Left lung (tissue), 14 donors: ENCODE data around the gene BANF1. TPM values are rescaled to one million over a fixed set of nuclear protein-coding genes. Genes with fewer than 3 reads are reported as not detected.

Source experiments
- ATAC-seq: fragments of 200-7000 bp; cut with Tn5 transposase; one replicate; pipeline ENCODE4 v1.9.1; 2020; ENCODE audit warnings: moderate library complexity
- DNase-seq, 4 donors: peaks; one replicate each; pipeline ENCODE4 v3.0.0-alpha.2; 2013 to 2020
- H3K27ac ChIP-seq, 2 donors: fragments of 200-600 bp; sonication (generic) in 1 of 2; one replicate each; pipeline versions ENCODE4 v1.5.0 to v1.8.0; 2020 to 2021
- H3K27me3 ChIP-seq, 2 donors: fragments of 200-600 bp; sonication (generic) in 1 of 2; one replicate each; pipeline versions ENCODE4 v1.5.0 to v1.8.0; 2020 to 2021
- H3K36me3 ChIP-seq, 2 donors: fragments of 200-600 bp; sonication (generic) in 1 of 2; one replicate each; pipeline versions ENCODE4 v1.5.0 to v1.8.0; 2020 to 2021
- H3K4me1 ChIP-seq, 2 donors: fragments of 200-600 bp; one replicate each; pipeline ENCODE4 v1.8.0; 2021
- H3K4me3 ChIP-seq, 2 donors: fragments of 200-600 bp; sonication (generic) in 1 of 2; one replicate each; pipeline versions ENCODE4 v1.5.0 to v1.8.0; 2020 to 2021; ENCODE audit warnings: mild to moderate bottlenecking in 1 of 2
- H3K9me3 ChIP-seq, 2 donors: fragments of 200-600 bp; sonication (generic) in 1 of 2; one replicate each; pipeline versions ENCODE4 v1.5.0 to v1.8.0; 2020 to 2021
- CTCF ChIP-seq, 2 donors: fragments of 200-600 bp; sonication (generic) in 1 of 2; IDR thresholded peaks; one replicate each; pipeline versions ENCODE4 v1.5.0 to v1.8.0; 2021; ENCODE audit warnings: antibody characterized with exemption in 2 of 2
- intact Hi-C, 2 donors: fragments of 100-400 bp; cut with DNase I; formaldehyde crosslinking; loops; one replicate each; pipeline versions ENCODE4 v1.11.2 to v1.14.2; 2022
- long read RNA-seq, 12 donors: library from polyadenylated mRNA in 2 of 12; unstranded in 2 of 12; transcript quantifications; one replicate each; pipeline ENCODE4 v2.0.0 and lab custom pipeline, GENCODE V29; 2019 to 2026
- polyA plus RNA-seq, 6 donors: library from polyadenylated mRNA; unstranded; fragments of 120-200 nt; gene quantifications; one replicate each; pipeline ENCODE4 v1.2.1, GENCODE V29; 2013; ENCODE audit not compliant: insufficient read length in 6 of 6
- total RNA-seq, 2 donors: library from RNA; stranded (reverse); fragmentation: NEBNext Ultra II Directional; extraction: Animal tissue kit (Norgen Biotek cat#: 25700); gene quantifications; one replicate each; pipeline ENCODE4 v1.2.1, GENCODE V29; 2021
- donor health status: DM: no; HTN: yes; CAD: no.
- donor health status: DM: no; HTN: no; CAD: no.

The BANF1 gene
- 100 to 1,000 TPM; 161 to 183 TPM for total RNA-seq
- 100 to 1,000 TPM; 211 to 248 (median 228) TPM for polyA plus RNA-seq
- long read RNA-seq, donor 1, transcript BANF1-208 (3 exons, 1,135 nt) = minor isoform, 6 of 267 reads
- long read RNA-seq, donor 1, transcript BANF1-202 (3 exons, 946 nt) = minor isoform, 19 of 267 reads
- long read RNA-seq, donor 1, transcript BANF1-201 (3 exons, 1,155 nt) = major isoform, 207 of 267 reads
- long read RNA-seq, donor 1, partial matches to known transcripts = 28 of 267 reads
- long read RNA-seq, donor 1, other reads (novel, unspliced or antisense) = 5 of 267 reads
- long read RNA-seq, donor 2, transcript BANF1-203 (2 exons, 612 nt) = minor isoform, 5 of 183 reads
- long read RNA-seq, donor 2, transcript BANF1-202 (3 exons, 946 nt) = minor isoform, 7 of 183 reads
- long read RNA-seq, donor 2, transcript BANF1-201 (3 exons, 1,155 nt) = major isoform, 136 of 183 reads
- long read RNA-seq, donor 2, partial matches to known transcripts = 28 of 183 reads
- long read RNA-seq, donor 2, other reads (novel, unspliced or antisense) = 5 of 183 reads
- long read RNA-seq, donor 3, transcript BANF1-202 (3 exons, 946 nt) = minor isoform, 5 of 161 reads
- long read RNA-seq, donor 3, transcript BANF1-201 (3 exons, 1,155 nt) = major isoform, 133 of 161 reads
- long read RNA-seq, donor 3, partial matches to known transcripts = 18 of 161 reads
- long read RNA-seq, donor 3, other reads (novel, unspliced or antisense) = 0 of 161 reads
- long read RNA-seq, donor 4, transcript BANF1-201 (3 exons, 1,155 nt) = major isoform, 69 of 93 reads
- long read RNA-seq, donor 4, transcript BANF1-202 (3 exons, 946 nt) = minor isoform, 9 of 93 reads
- long read RNA-seq, donor 4, partial matches to known transcripts = 8 of 93 reads
- long read RNA-seq, donor 4, other reads (novel, unspliced or antisense) = 4 of 93 reads
- long read RNA-seq, donor 5, transcript BANF1-201 (3 exons, 1,155 nt) = major isoform, 138 of 191 reads
- long read RNA-seq, donor 5, transcript BANF1-202 (3 exons, 946 nt) = minor isoform, 11 of 191 reads
- long read RNA-seq, donor 5, partial matches to known transcripts = 37 of 191 reads
- long read RNA-seq, donor 5, other reads (novel, unspliced or antisense) = 0 of 191 reads
- long read RNA-seq, donor 6, transcript BANF1-201 (3 exons, 1,155 nt) = major isoform, 158 of 200 reads
- long read RNA-seq, donor 6, transcript BANF1-202 (3 exons, 946 nt) = minor isoform, 9 of 200 reads
- long read RNA-seq, donor 6, partial matches to known transcripts = 32 of 200 reads
- long read RNA-seq, donor 6, other reads (novel, unspliced or antisense) = 0 of 200 reads
- long read RNA-seq, donor 7, transcript BANF1-201 (3 exons, 1,155 nt) = major isoform, 76 of 98 reads
- long read RNA-seq, donor 7, partial matches to known transcripts = 16 of 98 reads
- long read RNA-seq, donor 7, other reads (novel, unspliced or antisense) = 0 of 98 reads
- long read RNA-seq, donor 8, transcript BANF1-201 (3 exons, 1,155 nt) = major isoform, 74 of 94 reads
- long read RNA-seq, donor 8, partial matches to known transcripts = 7 of 94 reads
- long read RNA-seq, donor 8, other reads (novel, unspliced or antisense) = 5 of 94 reads
- long read RNA-seq, donor 9, partial matches to known transcripts = 0 of 2 reads
- long read RNA-seq, donor 9, other reads (novel, unspliced or antisense) = 0 of 2 reads
- long read RNA-seq, donor 10, transcript BANF1-208 (3 exons, 1,135 nt) = minor isoform, 10 of 96 reads
- long read RNA-seq, donor 10, transcript BANF1-201 (3 exons, 1,155 nt) = major isoform, 74 of 96 reads
- long read RNA-seq, donor 10, transcript BANF1-202 (3 exons, 946 nt) = minor isoform, 10 of 96 reads
- long read RNA-seq, donor 10, partial matches to known transcripts = 2 of 96 reads
- long read RNA-seq, donor 10, other reads (novel, unspliced or antisense) = 0 of 96 reads
- long read RNA-seq, donor 11, transcript BANF1-201 (3 exons, 1,155 nt) = major isoform, 132 of 183 reads
- long read RNA-seq, donor 11, transcript BANF1-208 (3 exons, 1,135 nt) = minor isoform, 7 of 183 reads
- long read RNA-seq, donor 11, transcript BANF1-202 (3 exons, 946 nt) = minor isoform, 10 of 183 reads
- long read RNA-seq, donor 11, transcript BANF1-203 (2 exons, 612 nt) = minor isoform, 7 of 183 reads
- long read RNA-seq, donor 11, partial matches to known transcripts = 21 of 183 reads
- long read RNA-seq, donor 11, other reads (novel, unspliced or antisense) = 6 of 183 reads
- long read RNA-seq, donor 12, transcript BANF1-202 (3 exons, 946 nt) = minor isoform, 9 of 136 reads
- long read RNA-seq, donor 12, transcript BANF1-201 (3 exons, 1,155 nt) = major isoform, 107 of 136 reads
- long read RNA-seq, donor 12, partial matches to known transcripts = 17 of 136 reads
- long read RNA-seq, donor 12, other reads (novel, unspliced or antisense) = 0 of 136 reads

GRCh38 chr11:66001942-66002647, at the start of gene BANF1, which contains the start of gene EIF1AD:
BANF1 (plus strand) TSS chr11:66002503; CDS start chr11:66003251, 748 bp downstream.
EIF1AD (minus strand) TSS chr11:66002157; CDS start chr11:66000389, 1,768 bp downstream.
- no peak for TF ChIP-seq CTCF (IDR thresholded peaks at IDR 0.05)
- peak within 1 kb of the TSS; percentile 79 to 86 for H3K4me3 ChIP-seq
- H3K27me3 ChIP-seq = no peaks in the 10 kb centered on the region
- H3K36me3 ChIP-seq = peaks cover 0 to 59% of the 10 kb centered on the region in 2 donors
- H3K9me3 ChIP-seq = no peaks in the 10 kb centered on the region
- intact Hi-C loops = no loop called here
- H3K4me1 ChIP-seq = peaks cover 8 to 33% of the 10 kb centered on the region in 2 donors
- peak within 1 kb of the TSS; percentile 95 to 97 for H3K27ac ChIP-seq
- DNase-seq = peak; percentile 91 to 99 (median 94)
- peak; percentile 95 for ATAC-seq

GRCh38 chr11:65953471-65953870, 48.8 kb upstream of the BANF1 start:
- no peak for TF ChIP-seq CTCF (IDR thresholded peaks at IDR 0.05)

GRCh38 chr11:65954771-65955170, 47.5 kb upstream of the BANF1 start:
- peaks cover 0 to 20% of the 10 kb centered on the region in 2 donors for H3K27me3 ChIP-seq
- no peaks in the 10 kb centered on the region for H3K36me3 ChIP-seq
- DNase-seq (no peak), ATAC-seq (no peak)
- TF ChIP-seq CTCF (IDR thresholded peaks at IDR 0.05) = no peak
- no peaks in the 10 kb centered on the region for H3K9me3 ChIP-seq
- intact Hi-C loops = no loop called here
- no peaks in the 10 kb centered on the region for H3K4me1 ChIP-seq
- no peak overlapping the region for H3K27ac ChIP-seq
- no peak overlapping the region for H3K4me3 ChIP-seq

More at GRCh38 chr11:65953471-65953870, 48.8 kb upstream of the BANF1 start:
- H3K36me3 ChIP-seq = no peaks in the 10 kb centered on the region
- H3K4me3 ChIP-seq = no peak overlapping the region
- no peak for ATAC-seq
- H3K27ac ChIP-seq = no peak overlapping the region
- no peaks in the 10 kb centered on the region for H3K9me3 ChIP-seq
- intact Hi-C loops = no loop called here
- peaks cover 0 to 20% of the 10 kb centered on the region in 2 donors for H3K27me3 ChIP-seq
- H3K4me1 ChIP-seq = no peaks in the 10 kb centered on the region
- peak in 1 of 4 donors; percentile 72 for DNase-seq
